HFF-Myc (cell line): ENCODE measurements around the gene ASB6.
"Not testable (repeated sequence)": the region's sequence is repeated elsewhere in the genome, so short reads cannot be mapped to it uniquely, and the experiment has no call there.

ENCODE experiments used
- DNase-seq: peaks from one replicate; pipeline ENCODE4 v3.0.0-alpha.2; 2011; ENCODE audit warnings: low read depth; ENCODE audit errors: extremely low read depth
- H3K4me3 ChIP-seq: replicated peaks from 2 replicates; pipeline ENCODE4 v1.5.1; 2011; ENCODE audit warnings: low read depth, mild to moderate bottlenecking, control low read depth, low read length
- CTCF ChIP-seq: IDR thresholded peaks from 2 replicates; pipeline ENCODE4 v1.5.1; 2012; ENCODE audit warnings: mild to moderate bottlenecking, low read depth, low read length, control low read depth; ENCODE audit errors: missing control alignments

Gene ASB6

GRCh38 chr9:129596541-129597331, 45.2 kb downstream of the ASB6 start:
- peak overlapping the region; percentile 53 for H3K4me3 ChIP-seq
- no peak for TF ChIP-seq CTCF
- DNase-seq, result no peak

GRCh38 chr9:129595903-129596540, 45.9 kb downstream of the ASB6 start:
- TF ChIP-seq CTCF, result no peak
- DNase-seq, result no peak
- peak overlapping the region; percentile 53 for H3K4me3 ChIP-seq

GRCh38 chr9:129595311-129595741, 46.6 kb downstream of the ASB6 start:
- H3K4me3 ChIP-seq, result no peak overlapping the region
- TF ChIP-seq CTCF, result no peak
- no peak for DNase-seq

GRCh38 chr9:129594632-129595031, 47.3 kb downstream of the ASB6 start:
- no peak overlapping the region for H3K4me3 ChIP-seq
- no peak for DNase-seq
- no peak for TF ChIP-seq CTCF

- not testable (repeated sequence) for DNase-seq, H3K4me3 ChIP-seq
These were observed 49.2 kb downstream of the ASB6 start for GRCh38 chr9:129592790-129593189.

- no peak for TF ChIP-seq CTCF
- H3K4me3 ChIP-seq, result no peak overlapping the region
- DNase-seq, result no peak
These were observed 50.0 kb downstream of the ASB6 start for GRCh38 chr9:129591916-129592315.

GRCh38 chr9:129590466-129590865, 51.5 kb downstream of the ASB6 start:
- H3K4me3 ChIP-seq, result no peak overlapping the region
- TF ChIP-seq CTCF, result no peak
- no peak for DNase-seq
